Amniotic epithelial cell (primary cell): ENCODE results near the gene TJP3.
"Not testable (repeated sequence)": the region's sequence is repeated elsewhere in the genome, so short reads cannot be mapped to it uniquely, and the experiment has no call there.

Source experiments
- DNase-seq: peaks from one replicate; pipeline ENCODE4 v3.0.0-alpha.2; 2010; ENCODE audit warnings: low read depth

The TJP3 gene

DNA sequence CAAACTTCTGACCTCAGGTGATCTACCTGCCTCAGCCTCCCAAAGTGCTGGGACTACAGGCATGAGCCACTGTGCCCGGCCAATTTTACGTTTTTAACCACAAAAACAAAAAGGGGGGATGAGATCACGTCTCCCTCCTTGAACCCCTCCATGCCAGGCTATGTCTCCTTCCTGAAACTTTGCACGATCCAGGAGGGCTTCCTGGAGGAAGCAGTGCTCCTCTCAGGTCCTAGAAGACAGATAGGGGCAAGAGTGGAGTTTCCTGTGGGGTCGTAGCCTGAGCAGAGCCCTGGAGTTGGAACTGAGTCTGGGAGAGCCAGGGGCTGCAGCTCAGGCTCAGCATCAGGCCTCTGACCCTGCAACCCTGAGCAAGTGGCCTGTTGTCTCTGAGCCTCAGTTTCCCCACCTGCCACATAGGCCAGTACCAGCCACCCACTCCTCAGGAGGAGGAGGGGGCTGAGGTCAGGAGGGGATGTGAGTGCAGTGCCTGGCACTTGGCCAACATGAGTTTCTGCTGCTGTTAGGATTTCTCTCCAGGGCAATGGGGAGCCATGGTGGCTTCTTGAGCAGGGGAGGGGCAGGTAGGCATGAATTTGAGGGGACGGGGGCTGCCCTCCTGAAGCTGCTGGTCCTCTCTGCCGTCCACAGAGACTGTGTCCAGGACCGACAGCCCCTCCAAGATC lies 37.3 kb downstream of the TJP3 start:
- no peak for DNase-seq

DNA sequence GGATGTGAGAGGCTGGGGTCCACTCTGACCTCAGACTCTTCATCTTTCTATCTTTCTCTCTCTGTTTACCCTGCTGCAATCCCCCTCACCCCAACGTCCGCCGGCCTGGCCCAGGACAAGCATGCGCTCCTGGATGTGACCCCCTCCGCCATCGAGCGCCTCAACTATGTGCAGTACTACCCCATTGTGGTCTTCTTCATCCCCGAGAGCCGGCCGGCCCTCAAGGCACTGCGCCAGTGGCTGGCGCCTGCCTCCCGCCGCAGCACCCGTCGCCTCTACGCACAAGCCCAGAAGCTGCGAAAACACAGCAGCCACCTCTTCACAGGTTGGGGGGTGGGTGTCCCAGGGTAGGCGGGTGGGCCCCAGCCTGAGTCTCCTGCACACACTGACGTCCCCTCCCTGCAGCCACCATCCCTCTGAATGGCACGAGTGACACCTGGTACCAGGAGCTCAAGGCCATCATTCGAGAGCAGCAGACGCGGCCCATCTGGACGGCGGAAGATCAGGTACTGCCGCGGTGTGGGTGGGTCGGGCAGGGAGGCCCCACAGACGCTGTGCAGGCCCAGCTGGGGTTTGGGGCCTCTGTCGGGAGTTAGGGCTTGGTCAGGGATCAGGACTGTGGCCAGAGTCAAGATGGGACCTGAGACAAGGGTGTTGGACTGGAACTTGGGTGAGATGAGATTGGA lies 38.3 kb downstream of the TJP3 start:
- DNase-seq = no peak

DNA sequence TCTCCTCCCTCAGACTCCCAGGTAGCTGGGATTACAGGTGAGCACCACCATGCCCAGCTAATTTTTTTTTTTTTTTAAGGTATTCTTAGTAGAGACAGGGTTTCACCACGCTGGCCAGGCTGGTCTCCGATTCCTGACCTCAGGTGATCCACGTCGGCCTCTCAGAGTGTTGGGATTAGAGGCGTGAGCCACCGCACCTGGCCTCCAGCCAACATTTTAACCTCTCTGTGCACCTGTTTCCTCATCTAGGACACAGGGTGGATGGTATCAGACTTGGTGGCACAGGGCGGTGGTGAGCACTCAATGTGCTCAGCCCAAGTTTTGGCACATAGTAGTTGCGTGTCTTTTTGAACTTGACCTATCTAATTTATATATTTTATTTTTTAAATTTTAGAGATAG lies 40.8 kb downstream of the TJP3 start:
- DNase-seq = no peak

DNA sequence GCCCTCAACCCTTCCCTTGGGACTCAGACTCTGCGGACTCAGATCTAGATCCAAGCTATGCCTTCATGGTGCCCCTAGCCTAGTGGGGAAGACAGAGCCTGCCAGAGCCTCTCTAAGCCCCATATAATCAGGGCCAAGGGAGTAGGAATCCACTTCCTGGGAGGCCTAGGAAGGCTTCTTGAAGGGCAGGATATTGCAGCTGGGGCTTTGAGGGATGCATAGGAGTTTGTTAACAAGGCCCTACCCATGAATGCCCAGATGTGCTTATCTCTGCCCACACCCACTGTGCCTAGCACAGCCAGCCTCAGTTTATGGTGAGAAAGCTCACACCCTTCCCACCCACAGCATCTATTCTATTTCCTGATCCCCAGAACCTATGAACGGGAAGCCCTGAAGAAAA lies 42.0 kb downstream of the TJP3 start:
- DNase-seq = no peak

DNA sequence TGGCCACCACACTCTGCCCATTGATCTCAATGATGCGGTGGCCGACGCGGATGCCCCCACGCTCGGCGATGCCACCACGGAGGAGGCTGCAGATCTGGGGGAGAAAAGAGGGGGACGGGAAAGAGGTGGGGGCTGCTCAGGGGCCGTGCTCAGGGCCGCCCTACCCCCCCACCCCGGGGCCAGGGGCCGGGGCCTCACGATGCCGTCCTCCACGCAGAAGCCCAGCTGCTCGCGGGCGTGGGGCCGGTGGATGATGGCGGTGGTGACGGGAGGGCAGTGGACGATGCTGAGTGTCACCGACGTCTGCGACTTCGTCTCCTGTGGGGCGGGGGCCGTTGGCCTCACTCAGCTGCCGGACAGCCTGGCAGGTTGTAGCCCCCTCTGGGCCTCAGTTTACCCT lies 43.1 kb downstream of the TJP3 start:
- no peak for DNase-seq

DNA sequence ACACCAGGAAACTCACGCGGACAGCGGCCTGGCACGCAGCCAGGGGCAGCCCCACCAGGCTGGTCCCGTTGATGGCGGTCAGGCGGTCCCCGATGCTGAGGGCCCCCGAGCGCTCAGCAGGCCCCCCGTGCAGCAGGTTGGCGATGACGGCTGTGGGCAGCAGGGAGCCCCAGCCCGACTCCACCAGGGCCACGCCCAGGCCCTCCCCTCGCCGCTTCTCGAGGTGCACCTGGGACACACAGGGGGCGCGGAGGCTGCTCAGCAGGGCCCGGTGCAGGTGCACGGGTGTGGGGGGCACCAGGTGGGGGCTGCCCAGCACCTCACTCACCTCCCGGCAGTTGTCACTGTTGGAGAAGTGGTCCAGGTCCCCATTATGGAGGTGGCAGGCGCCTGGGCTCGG lies 44.3 kb downstream of the TJP3 start:
- no peak for DNase-seq

DNA sequence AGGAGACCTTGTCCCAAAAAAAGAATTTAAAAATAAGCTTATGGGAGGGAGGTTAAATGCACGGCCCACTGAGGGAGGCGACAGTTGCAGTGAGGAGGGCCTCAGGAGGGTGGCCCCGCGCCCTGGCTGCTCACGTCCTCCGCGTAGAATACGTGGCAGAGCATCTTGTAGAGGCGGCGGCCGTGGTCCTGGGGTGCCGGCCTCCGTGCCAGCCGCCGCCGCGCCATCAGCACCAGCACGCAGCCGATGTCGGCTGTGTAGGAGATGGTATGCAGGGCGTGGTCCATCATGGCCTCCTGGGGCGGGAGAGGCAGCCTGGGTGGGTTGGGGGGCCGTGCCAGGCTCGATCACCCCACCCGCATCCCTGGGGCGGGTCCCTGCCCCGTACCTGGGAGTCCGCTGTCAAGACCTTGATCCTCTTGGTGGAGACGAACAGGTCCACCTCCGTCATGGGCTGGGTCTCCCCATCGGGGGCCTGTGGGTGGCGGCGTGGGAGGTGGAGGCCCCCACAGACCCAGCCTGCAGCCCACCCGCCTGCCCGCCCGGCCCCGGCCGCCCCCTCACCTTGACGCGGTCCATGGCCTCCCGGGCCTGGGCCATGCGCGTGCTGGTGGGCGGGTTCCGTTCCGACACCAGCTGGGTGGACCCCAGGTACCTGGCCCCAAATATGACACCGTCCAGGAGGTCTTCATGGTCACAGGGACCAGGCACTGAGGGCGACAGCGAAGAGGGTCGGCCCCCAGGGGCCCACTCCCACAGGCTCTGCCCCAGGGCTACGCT lies 45.6 kb downstream of the TJP3 start:
- no peak for DNase-seq

DNA sequence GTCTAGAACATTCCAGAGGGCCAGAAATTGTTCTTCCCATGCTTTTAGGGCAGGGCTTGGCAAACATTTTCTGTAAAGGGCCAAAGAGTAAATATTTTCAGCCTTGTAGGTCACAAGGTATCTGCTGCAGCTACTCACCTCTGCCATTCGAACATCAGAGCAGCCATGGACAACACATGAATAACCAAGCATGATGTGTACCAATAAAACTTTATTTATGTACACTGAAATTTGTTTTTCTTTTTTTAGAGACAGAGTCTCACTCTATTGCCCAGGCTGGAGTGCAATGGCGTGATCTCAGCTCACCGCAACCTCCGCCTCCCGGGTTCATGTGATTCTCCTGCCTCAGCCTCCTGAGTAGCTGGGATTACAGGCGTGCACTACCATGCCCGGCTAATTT lies 49.5 kb downstream of the TJP3 start:
- DNase-seq = not testable (repeated sequence)

DNA sequence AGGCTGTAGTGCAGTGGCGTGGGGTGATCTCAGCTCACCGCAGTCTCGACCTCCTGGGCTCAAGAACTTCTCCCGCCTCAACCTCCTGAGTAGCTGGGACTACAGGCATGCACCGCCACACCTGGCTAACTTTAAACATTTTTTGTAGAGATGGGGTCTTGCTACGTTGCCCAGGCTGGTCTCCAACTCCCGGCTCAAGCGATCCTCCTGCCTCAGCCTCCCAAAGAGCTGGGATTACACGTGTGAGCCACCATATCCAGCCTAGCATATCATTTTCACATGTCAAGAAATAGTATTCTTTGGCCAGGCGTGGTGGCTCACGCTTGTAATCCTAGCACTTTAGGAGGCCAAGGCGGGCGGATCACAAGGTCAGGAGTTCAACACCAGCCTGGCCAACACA lies 50.1 kb downstream of the TJP3 start:
- not testable (repeated sequence) for DNase-seq

DNA sequence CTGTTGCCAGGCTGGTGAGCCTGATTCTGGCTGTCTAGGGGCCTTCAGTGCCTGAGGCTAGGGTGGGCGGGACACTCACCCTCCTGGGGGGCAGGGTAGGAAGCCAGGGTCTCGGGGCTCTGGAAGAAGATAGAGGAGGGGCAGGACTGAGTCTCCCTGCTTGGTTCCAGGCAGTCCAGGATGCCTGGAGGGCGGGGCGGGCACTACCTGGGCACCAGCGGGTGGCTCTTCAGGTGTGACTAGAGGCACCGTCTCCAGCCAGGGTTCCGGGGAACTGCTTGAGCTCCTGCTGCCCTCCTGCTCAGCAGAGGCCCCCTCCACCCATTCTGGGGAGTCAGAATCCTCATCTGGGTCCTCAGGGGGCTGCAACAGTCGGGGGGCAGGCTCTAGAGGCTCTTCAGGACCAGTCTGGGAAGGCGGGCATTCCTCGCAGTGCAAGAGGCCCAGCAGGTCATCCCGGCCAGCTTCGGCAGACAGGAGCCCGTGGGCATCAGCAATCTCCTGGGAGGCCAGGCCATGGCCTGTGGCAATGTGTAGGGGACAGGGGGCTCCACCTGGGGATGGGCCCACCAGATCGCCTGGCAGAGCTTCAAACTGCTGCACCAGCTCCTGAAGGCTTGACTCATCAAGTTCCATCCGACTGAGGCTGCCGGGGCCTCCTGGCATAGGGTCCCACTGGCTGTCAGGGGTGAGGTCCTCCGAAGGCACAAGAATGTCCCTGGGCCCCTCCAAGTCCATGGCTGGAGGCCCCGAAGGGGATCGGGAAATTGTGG lies 51.5 kb downstream of the TJP3 start:
- DNase-seq = no peak

DNA sequence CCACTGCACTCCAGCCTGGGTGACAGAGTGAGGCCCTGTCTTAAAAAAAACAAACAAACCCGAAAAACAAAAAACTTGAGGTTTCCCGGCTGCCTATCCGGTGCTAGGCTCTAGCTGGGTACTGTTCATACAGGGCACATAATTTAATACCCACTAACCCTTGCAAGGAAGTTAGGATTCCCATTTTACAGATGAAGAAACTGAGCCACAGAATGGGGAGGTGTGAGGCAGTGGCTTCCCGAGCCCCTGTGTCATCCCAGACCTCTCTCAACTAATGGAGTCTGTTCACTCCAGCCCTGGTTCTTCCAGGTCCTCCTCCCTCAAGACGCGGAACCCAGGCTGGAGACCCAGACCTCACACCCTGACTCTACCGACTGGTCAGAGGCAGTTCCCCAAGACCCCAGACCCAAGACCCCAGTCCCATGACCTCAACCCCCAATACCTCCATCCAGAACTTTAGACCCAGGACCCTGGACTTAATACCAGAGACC lies 52.7 kb downstream of the TJP3 start:
- DNase-seq = peak; percentile 9

DNA sequence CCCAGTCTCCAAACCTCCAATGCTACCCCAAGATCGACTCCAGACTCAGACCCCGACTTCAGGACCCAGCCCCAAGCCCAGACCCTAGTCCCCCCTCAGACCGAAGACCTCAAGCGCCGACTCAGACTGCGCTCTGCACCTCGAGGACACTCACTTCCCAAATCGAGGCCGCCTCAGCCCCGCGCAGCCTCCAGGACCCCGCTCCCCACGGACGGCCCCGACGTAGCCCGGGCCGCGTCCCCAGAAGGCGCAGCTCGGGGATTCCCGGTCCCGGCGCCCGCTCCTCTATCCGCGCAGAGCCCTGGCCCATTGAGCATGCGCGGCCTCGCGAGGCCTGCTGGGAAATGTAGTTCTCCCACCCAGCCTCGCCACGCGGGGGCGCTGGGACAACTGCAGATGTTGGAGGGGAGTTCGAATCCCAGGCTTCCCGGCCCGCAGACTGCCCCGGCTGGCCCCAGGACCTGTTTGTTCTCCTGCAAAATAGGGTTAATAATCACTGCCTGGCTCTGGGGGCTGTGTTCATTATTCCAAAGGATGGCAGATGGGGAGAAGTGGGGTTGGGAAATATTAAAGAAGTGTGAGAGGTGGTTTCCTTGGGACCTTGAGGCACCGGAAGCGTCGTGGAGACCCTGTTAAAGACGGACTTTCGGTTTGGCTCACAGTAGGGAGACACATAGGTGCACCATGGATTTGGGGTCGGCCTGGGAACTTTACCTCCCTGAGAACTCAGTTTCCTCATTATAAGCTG lies 53.4 kb downstream of the TJP3 start, which contains the start of gene APBA3:
Gene APBA3 (minus strand): TSS at position 311 of the 748 bp plus-strand sequence. CDS start 1,428 bp downstream, outside the sequence.
- DNase-seq = peak; percentile 71

DNA sequence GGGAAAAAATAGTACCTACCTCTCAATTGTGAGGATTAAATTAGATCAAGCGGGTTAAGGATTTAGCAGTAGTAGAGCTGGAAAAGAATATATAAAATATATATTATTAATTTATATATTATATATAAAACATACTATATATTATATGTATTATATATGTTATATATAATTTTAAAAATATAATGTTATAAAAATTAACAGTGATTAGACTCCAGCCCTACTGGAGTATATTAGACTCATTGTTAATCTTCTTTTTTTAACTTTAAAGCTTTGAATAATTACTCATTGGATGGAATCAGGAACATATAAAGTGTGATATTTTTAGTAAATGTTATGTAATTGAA lies 53.9 kb downstream of the TJP3 start:
- DNase-seq = no peak

DNA sequence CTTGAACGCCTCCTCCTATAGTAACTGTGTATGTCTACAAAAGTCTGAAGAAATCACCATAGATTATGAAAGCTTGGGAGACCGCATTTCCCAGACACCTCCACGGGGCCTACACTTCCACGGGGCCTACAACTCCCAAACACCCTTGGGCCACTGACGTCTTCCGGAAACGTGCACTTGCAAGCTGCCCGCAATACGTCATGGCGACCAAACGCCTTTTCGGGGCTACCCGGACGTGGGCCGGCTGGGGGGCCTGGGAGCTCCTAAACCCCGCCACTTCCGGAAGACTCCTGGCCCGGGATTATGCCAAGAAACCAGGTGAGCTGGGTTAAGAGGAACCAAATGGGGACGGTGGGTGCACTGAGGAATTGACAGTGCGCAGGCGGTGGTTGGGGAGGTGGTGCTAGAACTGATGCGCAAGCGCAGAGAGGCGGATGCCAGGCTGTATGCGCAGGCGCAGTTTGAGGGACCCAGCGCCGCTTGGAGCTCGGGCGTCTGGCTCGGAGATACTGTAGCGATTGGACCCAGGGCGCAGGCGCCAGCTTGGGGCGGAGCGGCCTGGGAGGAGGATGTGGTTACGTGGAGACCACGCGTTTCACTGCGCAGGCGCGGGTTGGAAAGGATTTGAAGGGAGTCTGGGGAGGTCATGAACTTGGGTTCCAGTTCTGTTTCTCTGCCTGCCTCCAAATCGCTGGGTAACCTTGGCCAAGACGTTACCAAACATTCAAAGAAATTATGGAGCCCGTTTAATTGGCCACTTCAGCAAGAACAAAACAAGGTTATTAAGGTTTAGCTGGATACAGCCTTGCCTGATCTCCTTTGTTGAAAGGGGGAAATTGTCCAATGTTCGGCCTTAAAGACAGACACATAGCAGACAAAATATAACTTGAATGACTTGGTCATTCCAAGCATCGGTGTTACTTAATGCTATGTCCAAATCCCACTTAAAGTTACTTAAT lies 54.6 kb downstream of the TJP3 start, which contains the start of gene MRPL54:
Gene MRPL54 (plus strand): TSS at position 182 of the 959 bp plus-strand sequence. CDS start 19 bp downstream, at position 201.
- DNase-seq = peak; percentile 100

DNA sequence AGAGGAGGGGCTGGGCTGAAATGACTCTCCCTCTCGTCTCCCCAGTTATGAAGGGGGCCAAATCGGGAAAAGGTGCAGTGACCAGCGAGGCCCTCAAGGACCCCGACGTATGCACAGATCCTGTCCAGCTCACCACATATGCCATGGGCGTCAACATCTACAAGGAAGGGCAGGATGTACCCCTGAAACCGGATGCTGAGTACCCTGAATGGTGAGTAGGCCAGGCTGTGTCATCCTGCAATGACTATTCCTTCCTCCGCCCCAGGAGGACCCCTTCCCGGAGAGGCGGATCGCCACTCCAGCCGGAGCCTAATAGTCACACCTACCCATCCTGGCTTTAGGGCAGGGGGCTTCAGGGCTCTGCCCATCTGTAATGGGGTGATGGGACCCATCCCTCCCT lies 56.9 kb downstream of the TJP3 start:
- no peak for DNase-seq

DNA sequence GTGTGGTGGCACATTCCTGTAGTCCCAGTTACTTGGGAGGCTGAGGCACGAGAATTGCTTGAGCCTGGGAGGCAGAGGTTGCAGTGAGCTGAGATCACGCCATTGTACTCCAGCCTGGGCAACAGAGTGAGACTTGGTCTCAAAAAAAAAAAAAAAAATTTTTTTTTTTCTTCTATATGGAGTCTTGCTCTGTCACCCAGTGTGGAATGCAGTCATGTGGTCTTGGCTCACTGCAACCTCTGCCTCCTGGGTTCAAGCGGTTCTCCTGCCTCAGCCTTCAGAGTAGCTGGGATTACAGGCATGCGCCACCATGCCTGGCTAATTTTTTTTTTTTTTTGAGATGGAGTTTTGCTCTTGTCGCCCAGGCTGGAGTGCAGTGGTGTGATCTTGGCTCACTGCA lies 57.6 kb downstream of the TJP3 start:
- peak; percentile 20 for DNase-seq

DNA sequence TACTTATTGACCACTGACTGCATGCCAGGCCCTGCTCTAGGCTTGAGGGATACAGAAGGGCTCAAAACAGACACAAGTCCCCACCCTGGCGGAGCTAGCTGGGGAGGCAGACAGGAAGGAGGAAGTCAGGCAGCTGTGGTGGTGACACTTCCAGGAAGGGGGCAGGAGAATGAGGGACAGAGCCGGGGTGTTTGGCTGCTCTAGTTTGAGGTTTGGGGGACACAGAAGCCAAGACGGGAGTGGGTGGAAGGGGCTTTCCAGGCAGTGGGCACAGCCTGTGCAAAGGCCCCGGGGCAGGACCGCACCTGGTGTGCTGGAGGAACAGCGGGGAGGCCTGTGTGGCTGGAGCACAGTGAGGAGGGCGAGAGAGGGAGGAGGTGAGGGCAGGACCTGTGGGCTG lies 58.3 kb downstream of the TJP3 start:
- no peak for DNase-seq

DNA sequence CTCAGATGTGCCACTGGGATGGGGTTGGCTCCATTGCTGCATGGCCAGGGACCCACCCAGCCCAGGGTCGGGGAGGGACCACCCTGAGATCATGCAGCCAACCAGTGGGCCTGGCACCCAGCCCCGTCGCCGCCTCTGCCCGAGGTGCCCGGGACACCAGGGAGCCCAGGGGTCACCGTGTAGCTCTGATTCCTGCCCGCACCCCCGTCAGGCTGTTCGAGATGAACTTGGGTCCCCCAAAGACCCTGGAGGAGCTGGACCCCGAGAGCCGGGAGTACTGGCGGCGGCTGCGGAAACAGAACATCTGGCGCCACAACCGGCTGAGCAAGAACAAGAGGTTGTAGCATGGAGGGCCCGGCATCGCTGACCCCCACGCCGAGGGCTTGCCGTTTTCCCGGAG lies 58.9 kb downstream of the TJP3 start:
- DNase-seq = no peak

DNA sequence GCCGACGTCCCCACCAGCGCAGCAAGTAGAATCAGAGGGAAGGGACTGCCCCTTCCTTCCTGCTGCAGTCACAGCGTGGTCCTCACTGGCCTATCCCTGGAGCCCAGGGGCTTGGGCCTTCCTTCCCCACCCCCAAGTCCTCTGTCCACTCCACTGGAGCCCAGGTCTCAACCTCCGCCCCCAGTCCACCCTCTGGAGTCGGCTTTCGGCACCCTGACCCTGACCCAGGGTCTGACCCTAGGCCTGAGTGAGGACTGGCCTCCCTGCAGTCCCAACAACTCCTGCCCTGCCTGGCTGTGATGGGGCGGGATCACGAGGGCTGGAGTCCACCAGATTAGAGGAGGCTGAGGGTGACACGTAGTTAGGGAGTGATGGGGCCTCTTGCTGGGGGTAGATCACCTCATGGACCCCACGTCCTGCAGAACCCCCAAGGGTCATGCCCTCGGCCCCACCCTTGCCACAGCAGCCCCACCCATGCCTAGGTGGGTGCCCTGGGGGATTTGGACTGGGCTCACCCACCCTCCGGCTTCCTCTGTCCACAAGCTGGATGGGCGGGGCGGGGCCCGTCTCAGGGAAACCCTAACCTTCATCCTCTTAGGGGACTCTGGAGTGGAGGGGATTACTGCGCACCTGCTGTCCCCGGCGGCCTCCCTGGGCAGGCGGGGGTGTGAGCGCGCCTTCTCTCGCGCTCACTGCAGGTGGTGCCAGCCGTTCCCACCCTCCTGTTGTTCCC lies 60.0 kb downstream of the TJP3 start:
- DNase-seq = no peak

DNA sequence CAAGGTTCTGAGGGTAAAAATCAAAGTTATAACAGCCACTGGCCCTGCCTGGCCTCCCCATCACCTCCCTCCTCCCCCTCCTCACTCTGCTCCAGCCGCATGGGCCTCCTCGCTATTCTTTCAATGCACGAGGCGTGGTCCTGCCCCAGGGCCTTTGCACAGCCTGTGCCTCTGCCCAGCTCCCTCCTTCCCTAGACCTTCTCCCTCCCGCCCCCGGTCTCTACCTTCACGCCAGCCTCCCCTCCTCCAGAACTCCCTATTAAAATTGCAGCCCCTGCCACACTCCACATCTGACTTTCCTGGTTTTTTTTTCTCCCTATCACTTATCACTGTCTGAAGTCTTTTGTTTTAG lies 60.5 kb downstream of the TJP3 start:
- DNase-seq = no peak
